H9 (cell line): Measurements from ENCODE around the gene PWWP2B. TPM values are rescaled to one million over a fixed set of nuclear protein-coding genes. Genes with fewer than 3 reads are reported as not detected.

ENCODE experiments used
- DNase-seq: peaks from one replicate; pipeline ENCODE4 v3.0.0-alpha.2; 2017
- H2AFZ ChIP-seq: one replicate; pipeline ENCODE4 v1.6.1; 2013; ENCODE audit warnings: mild to moderate bottlenecking, low read length, control low read depth, moderate library complexity
- H2AK5ac ChIP-seq: 2 replicates; pipeline ENCODE4 v1.6.1; 2013; ENCODE audit warnings: low read length, control low read depth, mixed read lengths; ENCODE audit not compliant: insufficient read length
- H2BK120ac ChIP-seq: one replicate; pipeline ENCODE4 v1.6.1; 2013; ENCODE audit warnings: low read depth, mild to moderate bottlenecking, low read length, control low read depth, inconsistent platforms; ENCODE audit not compliant: poor library complexity, severe bottlenecking
- H2BK12ac ChIP-seq: 2 replicates; pipeline ENCODE4 v1.6.1; 2013; ENCODE audit warnings: low read length, control low read depth, mixed read lengths, low read depth; ENCODE audit not compliant: insufficient read length
- H2BK15ac ChIP-seq: 2 replicates; pipeline ENCODE4 v1.6.1; 2013; ENCODE audit warnings: low read depth, low read length, control low read depth
- H2BK20ac ChIP-seq: one replicate; pipeline ENCODE4 v1.6.1; 2013; ENCODE audit warnings: low read depth, mild to moderate bottlenecking, low read length, control low read depth, inconsistent platforms; ENCODE audit not compliant: poor library complexity, severe bottlenecking
- H2BK5ac ChIP-seq: 2 replicates; pipeline ENCODE4 v1.6.1; 2013; ENCODE audit warnings: low read length, control low read depth, mixed read lengths; ENCODE audit not compliant: insufficient read length
- H3K14ac ChIP-seq: 2 replicates; pipeline ENCODE4 v1.6.1; 2013; ENCODE audit warnings: low read length, control low read depth; ENCODE audit not compliant: insufficient read depth
- H3K18ac ChIP-seq: 2 replicates; pipeline ENCODE4 v1.6.1; 2013; ENCODE audit warnings: low read depth, mild to moderate bottlenecking, mixed read lengths, low read length, control low read depth; ENCODE audit not compliant: insufficient read length
- H3K23ac ChIP-seq: 2 replicates; pipeline ENCODE4 v1.6.1; 2013; ENCODE audit warnings: low read length, control low read depth, mixed read lengths, low read depth; ENCODE audit not compliant: insufficient read length
- H3K23me2 ChIP-seq: 2 replicates; pipeline ENCODE4 v1.6.1; 2013; ENCODE audit warnings: low read depth, mild to moderate bottlenecking, mixed read lengths, low read length, control low read depth; ENCODE audit not compliant: insufficient read length, poor library complexity, severe bottlenecking
- H3K27ac ChIP-seq: 2 replicates; pipeline ENCODE4 v1.5.1; 2013; ENCODE audit warnings: low read length, control low read depth, mixed read lengths, low read depth; ENCODE audit not compliant: insufficient read length
- H3K27me3 ChIP-seq: 2 replicates; pipeline ENCODE4 v1.6.1; 2013; ENCODE audit warnings: low read length, control low read depth, inconsistent platforms; ENCODE audit not compliant: insufficient read depth
- H3K4ac ChIP-seq: 2 replicates; pipeline ENCODE4 v1.6.1; 2013; ENCODE audit warnings: low read depth, mild to moderate bottlenecking, control low read depth, inconsistent platforms, low read length, moderate library complexity
- H3K4me1 ChIP-seq: 2 replicates; pipeline ENCODE4 v1.6.1; 2013; ENCODE audit warnings: low read length, control low read depth, inconsistent platforms; ENCODE audit not compliant: insufficient read depth
- H3K4me2 ChIP-seq: 2 replicates; pipeline ENCODE4 v1.6.1; 2013; ENCODE audit warnings: low read length, control low read depth, mixed read lengths; ENCODE audit not compliant: insufficient read length, insufficient read depth
- H3K56ac ChIP-seq: 2 replicates; pipeline ENCODE4 v1.6.1; 2013; ENCODE audit warnings: low read depth, mild to moderate bottlenecking, mixed read lengths, low read length, control low read depth; ENCODE audit not compliant: insufficient read length
- H3K79me1 ChIP-seq: 2 replicates; pipeline ENCODE4 v1.6.1; 2013; ENCODE audit warnings: low read depth, mild to moderate bottlenecking, moderate library complexity, low read length, control low read depth, inconsistent platforms; ENCODE audit not compliant: insufficient read depth, poor library complexity, severe bottlenecking
- H3K79me2 ChIP-seq: 2 replicates; pipeline ENCODE4 v1.6.1; 2013; ENCODE audit warnings: low read length, control low read depth, inconsistent platforms; ENCODE audit not compliant: insufficient read depth
- H3K9ac ChIP-seq: 2 replicates; pipeline ENCODE4 v1.6.1; 2013; ENCODE audit warnings: low read length, control low read depth, mixed read lengths; ENCODE audit not compliant: insufficient read length; ENCODE audit errors: extremely low read depth
- H3K9me3 ChIP-seq: one replicate; pipeline ENCODE4 v1.6.1; 2013; ENCODE audit warnings: low read depth, low read length, inconsistent platforms; ENCODE audit not compliant: control insufficient read depth
- H3T11ph ChIP-seq: one replicate; pipeline ENCODE4 v1.6.1; 2013; ENCODE audit warnings: mild to moderate bottlenecking, low read length, control low read depth, inconsistent platforms
- H4K20me1 ChIP-seq: one replicate; pipeline ENCODE4 v1.6.1; 2013; ENCODE audit not compliant: control insufficient read depth, insufficient read length, insufficient read depth
- H4K5ac ChIP-seq: 2 replicates; pipeline ENCODE4 v1.6.1; 2013; ENCODE audit warnings: low read depth, mild to moderate bottlenecking, mixed read lengths, low read length, control low read depth; ENCODE audit not compliant: insufficient read length
- H4K8ac ChIP-seq: replicated peaks from 2 replicates; pipeline ENCODE4 v1.6.1; 2013; ENCODE audit warnings: low read length, control low read depth, mixed read lengths, low read depth; ENCODE audit not compliant: insufficient read length
- H4K91ac ChIP-seq: 2 replicates; pipeline ENCODE4 v1.6.1; 2013; ENCODE audit warnings: low read depth, mild to moderate bottlenecking, moderate library complexity, mixed read lengths, low read length, control low read depth; ENCODE audit not compliant: insufficient read length
- H3K27ac Mint-ChIP-seq, 3 experiments: 2 replicates in 2 of 3; 3 replicates in 1 of 3; pipeline ENCODE4 v1.8.0; 2020 to 2021; ENCODE audit warnings: mixed read lengths in 3 of 3, mild to moderate bottlenecking in 1 of 3, moderate library complexity in 1 of 3
- H3K27me3 Mint-ChIP-seq: 2 replicates; pipeline ENCODE4 v1.8.0; 2021; ENCODE audit warnings: low read depth, mild to moderate bottlenecking, moderate library complexity, mixed read lengths
- H3K36me3 Mint-ChIP-seq, 3 experiments: 2 replicates in 2 of 3; 3 replicates in 1 of 3; pipeline ENCODE4 v1.8.0; 2020 to 2021; ENCODE audit warnings: low read depth in 3 of 3, mixed read lengths in 3 of 3; ENCODE audit not compliant: insufficient read depth in 1 of 3
- H3K4me1 Mint-ChIP-seq, 2 experiments: 2 replicates each; pipeline ENCODE4 v1.8.0; 2020; ENCODE audit warnings: mixed read lengths in 2 of 2
- H3K4me3 Mint-ChIP-seq, 2 experiments: 2 replicates in 1 of 2; 3 replicates in 1 of 2; pipeline ENCODE4 v1.8.0; 2020 to 2021; ENCODE audit warnings: mild to moderate bottlenecking in 2 of 2, mixed read lengths in 2 of 2, moderate library complexity in 1 of 2
- H3K9me3 Mint-ChIP-seq, 2 experiments: 2 replicates in 1 of 2; 3 replicates in 1 of 2; pipeline ENCODE4 v1.8.0; 2020; ENCODE audit warnings: mild to moderate bottlenecking in 2 of 2, mixed read lengths in 2 of 2, moderate library complexity in 1 of 2
- CTCF ChIP-seq: fragments of 200-600 bp; sonication (generic); conservative IDR thresholded peaks from 3 replicates; pipeline ENCODE4 v1.8.0; 2021; ENCODE audit warnings: antibody characterized with exemption, mild to moderate bottlenecking
- WGBS: extraction: QIAGEN DNeasy Blood & Tissue Kit; methylation state at CpG from one replicate; pipeline ENCODE4 v1.1.7; 2013; ENCODE audit warnings: missing lambda C conversion rate, low lambda C conversion rate, mixed read lengths; ENCODE audit not compliant: insufficient read length; ENCODE audit errors: extremely low coverage; 5-methylcytosine and 5-hydroxymethylcytosine counted together
- total RNA-seq: library from RNA; stranded (reverse); gene quantifications from 2 replicates; pipeline ENCODE4 v1.2.1, GENCODE V29; 2021

PWWP2B gene
- total RNA-seq, 1 experiment from 2014 or later = 10.0 TPM

- Histone ChIP-seq H3K56ac (no peak overlapping the region), H2AK5ac (no peak overlapping the region), H3K27me3 (no peaks in the 10 kb centered on the region), H2BK15ac (no peak overlapping the region), H3K9me3 (no peaks in the 10 kb centered on the region), H2BK5ac (no peak overlapping the region), H4K8ac (no peak overlapping the region), H3K14ac (no peak overlapping the region; the same call in 1 of the 2 replicates), H3K4me1 (no peaks in the 10 kb centered on the region; the same call in 1 of the 2 replicates), H3K4ac (no peak overlapping the region), H3K79me1 (no peaks in the 10 kb centered on the region), H3K23me2 (peaks cover 7% of the 10 kb centered on the region), H4K20me1 (no peaks in the 10 kb centered on the region), H3K4me2 (no peak overlapping the region), H3K23ac (no peak overlapping the region), H3K18ac (no peak overlapping the region), H3T11ph (no peak overlapping the region), H3K9ac (no peak overlapping the region), H2BK12ac (no peak overlapping the region), H2BK20ac (no peak overlapping the region), H3K79me2 (no peaks in the 10 kb centered on the region), H2AFZ (no peak overlapping the region), H4K5ac (no peak overlapping the region), H3K27ac (no peak overlapping the region), H4K91ac (no peak overlapping the region), H2BK120ac (no peak overlapping the region)
- Mint-ChIP-seq H3K4me3 (peak overlapping the region in 1 of 2 experiments; percentile 34; a peak in 2 of 5 replicates), H3K27ac (no peak overlapping the region), H3K4me1 (peaks cover 13 to 20% of the 10 kb centered on the region in 2 experiments), H3K27me3 (peaks cover 18% of the 10 kb centered on the region), H3K9me3 (peaks cover 8 to 9% of the 10 kb centered on the region in 2 experiments), H3K36me3 (peaks cover 0 to 8% (median 7%) of the 10 kb centered on the region in 3 experiments; a peak in 3 of 7 replicates)
- DNase-seq = peak; percentile 78
- TF ChIP-seq CTCF = no peak
- whole genome bisulfite sequencing = no CpG with 5 or more reads among the region's 71 CpGs
These were observed 1.1 kb upstream of the PWWP2B start for GRCh38 chr10:132395704-132396493.
